NB4 (cell line): ENCODE results near the gene VASH2.

Experiments used
- DNase-seq: peaks from one replicate; pipeline ENCODE4 v3.0.0; 2010; ENCODE audit warnings: low read depth
- H3K4me3 ChIP-seq: one replicate; pipeline ENCODE4 v1.5.1; 2011; ENCODE audit warnings: mild to moderate bottlenecking, low read depth, low read length, moderate library complexity
- CTCF ChIP-seq: IDR thresholded peaks from one replicate; pipeline ENCODE4 v1.5.1; 2012; ENCODE audit warnings: low read depth, low read length
- MAX ChIP-seq: IDR thresholded peaks from 2 replicates; pipeline ENCODE4 v1.6.1; 2011; ENCODE audit warnings: low read depth, low read length
- MYC ChIP-seq: IDR thresholded peaks from 2 replicates; pipeline ENCODE4 v1.6.1; 2011; ENCODE audit warnings: low read depth, low read length
- POLR2A ChIP-seq: IDR thresholded peaks from 2 replicates; pipeline ENCODE4 v1.6.1; 2011; ENCODE audit warnings: mild to moderate bottlenecking; ENCODE audit not compliant: insufficient read length; ENCODE audit errors: extremely low read depth

VASH2 gene

GRCh38 chr1:212914789-212915188 lies 35.6 kb upstream of the VASH2 start:
- DNase-seq, result no peak
- no peak for TF ChIP-seq MAX
- TF ChIP-seq MYC, result no peak
- no peak for TF ChIP-seq CTCF
- no peak overlapping the region for H3K4me3 ChIP-seq

- TF ChIP-seq POLR2A (no peak), MYC (no peak), MAX (no peak), CTCF (peak; percentile 16)
- no peak overlapping the region for H3K4me3 ChIP-seq
Measured at GRCh38 chr1:212915245-212916091, 34.9 kb upstream of the VASH2 start.

GRCh38 chr1:212916481-212917133 lies 33.7 kb upstream of the VASH2 start:
- H3K4me3 ChIP-seq, result no peak overlapping the region
- TF ChIP-seq MAX, result no peak
- no peak for TF ChIP-seq CTCF
- no peak for TF ChIP-seq POLR2A
- TF ChIP-seq MYC, result no peak
- peak; percentile 15 for DNase-seq

More at GRCh38 chr1:212915245-212916091, 34.9 kb upstream of the VASH2 start:
- peak; percentile 43 for DNase-seq

- no peak overlapping the region for H3K4me3 ChIP-seq
- no peak for DNase-seq
- no peak for TF ChIP-seq MAX
- TF ChIP-seq CTCF, result no peak
- TF ChIP-seq MYC, result no peak
- no peak for TF ChIP-seq POLR2A
Measured at GRCh38 chr1:212917134-212917485, 33.2 kb upstream of the VASH2 start.

- DNase-seq, result no peak
- TF ChIP-seq MYC, result no peak
- TF ChIP-seq CTCF, result no peak
- TF ChIP-seq POLR2A, result no peak
- no peak for TF ChIP-seq MAX
- no peak overlapping the region for H3K4me3 ChIP-seq
Measured at GRCh38 chr1:212917858-212918257, 32.5 kb upstream of the VASH2 start.
